IMR-90 (cell line): Measurements from ENCODE around the gene EHMT1. TPM values are rescaled to one million over a fixed set of nuclear protein-coding genes. Genes with fewer than 3 reads are reported as not detected.

ENCODE experiments used
- ATAC-seq: fragments of 200-7000 bp; cut with Tn5 transposase; 2 replicates; pipeline ENCODE4 v1.9.1; 2020; ENCODE audit warnings: low read depth, mild to moderate bottlenecking, moderate library complexity
- BruUV-seq: library from RNA; stranded (reverse); fragments of 400-500 nt; replicated peaks from 2 replicates; lab custom pipeline; 2021; lab: Mats Ljungman, UMichigan
- CTCF ChIA-PET: fragments of 300-600 bp; formaldehyde crosslinking; extraction: SDS; loops from one replicate; lab custom pipeline; 2021; ENCODE audit warnings: antibody characterized with exemption; lab: Yijun Ruan, JAX
- POLR2A ChIA-PET: fragments of 300-600 bp; sonication (Branson Sonifier 250); formaldehyde crosslinking; loops from one replicate; lab custom pipeline; 2022; ENCODE audit warnings: antibody characterized with exemption; ENCODE audit not compliant: unreplicated experiment; lab: Charles Lee
- DNase-seq: peaks from one replicate; pipeline ENCODE4 v3.0.0; 2013
- H2AFZ ChIP-seq: replicated peaks from 2 replicates; pipeline ENCODE3; 2013; ENCODE audit warnings: low read length, mild to moderate bottlenecking; ENCODE audit not compliant: poor library complexity
- H2AK5ac ChIP-seq: 2 replicates; pipeline ENCODE4 v1.6.1; 2013; ENCODE audit warnings: low read depth, low read length, inconsistent platforms
- H2AK9ac ChIP-seq: replicated peaks from 2 replicates; pipeline ENCODE3; 2013; ENCODE audit warnings: mild to moderate bottlenecking, low read depth, low read length, moderate library complexity; ENCODE audit not compliant: poor library complexity
- H2BK120ac ChIP-seq: 2 replicates; pipeline ENCODE4 v1.6.1; 2013; ENCODE audit warnings: low read depth, low read length, inconsistent platforms
- H2BK15ac ChIP-seq: 3 replicates; pipeline ENCODE4 v1.6.1; 2013; ENCODE audit warnings: low read depth, low read length, inconsistent platforms
- H2BK20ac ChIP-seq: 2 replicates; pipeline ENCODE4 v1.6.1; 2013; ENCODE audit warnings: low read depth, mild to moderate bottlenecking, inconsistent platforms, low read length, moderate library complexity
- H2BK5ac ChIP-seq: 2 replicates; pipeline ENCODE4 v1.6.1; 2013; ENCODE audit warnings: mild to moderate bottlenecking, low read depth, low read length, inconsistent platforms; ENCODE audit not compliant: poor library complexity, severe bottlenecking
- H3K14ac ChIP-seq: replicated peaks from 2 replicates; pipeline ENCODE4 v1.6.1; 2013; ENCODE audit warnings: low read depth, low read length, inconsistent platforms
- H3K18ac ChIP-seq: 2 replicates; pipeline ENCODE4 v1.6.1; 2013; ENCODE audit warnings: low read depth, low read length, control low read depth
- H3K23ac ChIP-seq: 2 replicates; pipeline ENCODE4 v1.6.1; 2013; ENCODE audit warnings: low read depth, low read length, inconsistent platforms
- H3K27ac ChIP-seq: 2 replicates; pipeline ENCODE4 v1.5.1; 2013; ENCODE audit warnings: mild to moderate bottlenecking, control low read depth, low read length; ENCODE audit not compliant: insufficient read depth
- H3K27me3 ChIP-seq: 2 replicates; pipeline ENCODE4 v1.6.1; 2013; ENCODE audit warnings: low read length; ENCODE audit not compliant: control insufficient read depth, insufficient read depth
- H3K36me3 ChIP-seq: 2 replicates; pipeline ENCODE4 v1.6.1; 2013; ENCODE audit warnings: low read length, mixed read lengths; ENCODE audit not compliant: control insufficient read depth, insufficient read depth
- H3K4ac ChIP-seq: 2 replicates; pipeline ENCODE4 v1.6.1; 2013; ENCODE audit warnings: low read depth, low read length, inconsistent platforms
- H3K4me1 ChIP-seq: 2 replicates; pipeline ENCODE4 v1.6.1; 2013; ENCODE audit warnings: low read length, mixed read lengths; ENCODE audit not compliant: control insufficient read depth, insufficient read depth
- H3K4me2 ChIP-seq: 2 replicates; pipeline ENCODE4 v1.6.1; 2013; ENCODE audit warnings: low read depth, mild to moderate bottlenecking, control low read depth, low read length, moderate library complexity
- H3K4me3 ChIP-seq: 2 replicates; pipeline ENCODE4 v1.5.1; 2013; ENCODE audit warnings: low read depth, mild to moderate bottlenecking, control low read depth, low read length, moderate library complexity; ENCODE audit not compliant: insufficient read depth
- H3K56ac ChIP-seq: 2 replicates; pipeline ENCODE4 v1.6.1; 2013; ENCODE audit warnings: low read length, inconsistent platforms; ENCODE audit not compliant: insufficient read depth; ENCODE audit errors: extremely low read depth
- H3K79me1 ChIP-seq, 2 experiments: 2 replicates each; pipeline ENCODE4 v1.6.1; 2013; ENCODE audit warnings: low read length in 2 of 2, inconsistent platforms in 1 of 2, low read depth in 1 of 2
- H3K9ac ChIP-seq: 2 replicates; pipeline ENCODE4 v1.6.1; 2013; ENCODE audit warnings: low read depth, low read length, control low read depth
- H3K9me1 ChIP-seq: 2 replicates; pipeline ENCODE4 v1.6.1; 2013; ENCODE audit warnings: low read length, inconsistent platforms; ENCODE audit not compliant: insufficient read depth
- H3K9me3 ChIP-seq: 2 replicates; pipeline ENCODE4 v1.6.1; 2013; ENCODE audit warnings: low read length; ENCODE audit not compliant: control insufficient read depth, insufficient read depth
- H4K20me1 ChIP-seq: 2 replicates; pipeline ENCODE4 v1.6.1; 2013; ENCODE audit warnings: low read length, inconsistent platforms; ENCODE audit not compliant: insufficient read depth
- H4K5ac ChIP-seq: 2 replicates; pipeline ENCODE4 v1.6.1; 2013; ENCODE audit warnings: mild to moderate bottlenecking, low read depth, low read length, control low read depth
- H4K8ac ChIP-seq, 2 experiments: 2 replicates each; pipeline ENCODE4 v1.6.1; 2013; ENCODE audit warnings: low read depth in 2 of 2, low read length in 2 of 2, control low read depth in 1 of 2, inconsistent platforms in 1 of 2
- H4K91ac ChIP-seq: 2 replicates; pipeline ENCODE4 v1.6.1; 2013; ENCODE audit warnings: low read depth, low read length, inconsistent platforms; ENCODE audit not compliant: insufficient read depth
- BHLHE40 ChIP-seq: fragments of 150-350 bp; IDR thresholded peaks from 2 replicates; pipeline ENCODE4 v1.6.1; 2016; ENCODE audit warnings: mild to moderate bottlenecking, low read depth, low read length
- CEBPB ChIP-seq: IDR thresholded peaks from 2 replicates; pipeline ENCODE4 v1.6.1; 2012; ENCODE audit warnings: low read depth, low read length, improper control_type of control experiment
- CHD1 ChIP-seq: IDR thresholded peaks from 2 replicates; pipeline ENCODE4 v1.6.1; 2012; ENCODE audit warnings: low read depth, low read length, improper control_type of control experiment
- CTCF ChIP-seq: conservative IDR thresholded peaks from 2 replicates; pipeline ENCODE4 v1.5.1; 2012; ENCODE audit warnings: mild to moderate bottlenecking, low read depth, low read length, improper control_type of control experiment
- FOS ChIP-seq: fragments of 150-350 bp; IDR thresholded peaks from 2 replicates; pipeline ENCODE4 v1.6.1; 2016; ENCODE audit warnings: low read depth, low read length
- MAFK ChIP-seq: IDR thresholded peaks from 2 replicates; pipeline ENCODE4 v1.6.1; 2012; ENCODE audit warnings: low read depth, low read length, improper control_type of control experiment
- MAZ ChIP-seq: IDR thresholded peaks from 2 replicates; pipeline ENCODE4 v1.6.1; 2012; ENCODE audit warnings: low read depth, mild to moderate bottlenecking, low read length, improper control_type of control experiment, moderate library complexity, borderline replicate concordance
- MXI1 ChIP-seq: IDR thresholded peaks from 2 replicates; pipeline ENCODE4 v1.6.1; 2012; ENCODE audit warnings: low read depth, mild to moderate bottlenecking, low read length, moderate library complexity, borderline replicate concordance
- NFE2L2 ChIP-seq: fragments of 150-350 bp; IDR thresholded peaks from 2 replicates; pipeline ENCODE4 v1.6.1; 2016; ENCODE audit warnings: low read depth, mild to moderate bottlenecking, low read length
- POLR2A ChIP-seq: IDR thresholded peaks from 2 replicates; pipeline ENCODE4 v1.6.1; 2012; ENCODE audit warnings: mild to moderate bottlenecking, low read depth, low read length
- RCOR1 ChIP-seq: IDR thresholded peaks from 2 replicates; pipeline ENCODE4 v1.6.1; 2012; ENCODE audit warnings: mild to moderate bottlenecking, low read length, improper control_type of control experiment; ENCODE audit not compliant: insufficient replicate concordance
- RFX5 ChIP-seq: IDR thresholded peaks from 2 replicates; pipeline ENCODE4 v1.8.0; 2012; ENCODE audit warnings: low read depth, mild to moderate bottlenecking, low read length, moderate library complexity
- SMC3 ChIP-seq: fragments of 150-350 bp; IDR thresholded peaks from 2 replicates; pipeline ENCODE4 v1.6.1; 2016; ENCODE audit warnings: low read depth, mild to moderate bottlenecking, antibody characterized with exemption, low read length, moderate library complexity
- WGBS, 2 experiments: methylation state at CpG; one replicate each; pipeline versions ENCODE4 v1.1.5 to v1.1.7; 2013; ENCODE audit warnings: missing lambda C conversion rate in 2 of 2; ENCODE audit not compliant: insufficient read length in 1 of 2; ENCODE audit errors: extremely low coverage in 2 of 2; 5-methylcytosine and 5-hydroxymethylcytosine counted together
- dilution Hi-C: fragments of 300-500 bp; cut with HindIII; formaldehyde crosslinking; loops from one replicate; pipeline ENCODE4 v1.14.3; 2018; ENCODE audit warnings: low sequenced_read_pairs; ENCODE audit not compliant: unreplicated experiment
- in situ Hi-C: fragments of 300-500 bp; cut with MboI; formaldehyde crosslinking; loops from 3 replicates; pipeline ENCODE4 v1.14.3; 2019; ENCODE audit warnings: low sequenced_read_pairs, inconsistent platforms, mixed read lengths
- intact Hi-C: fragments of 100-400 bp; cut with micrococcal nuclease; formaldehyde crosslinking; loops from 2 replicates; pipeline ENCODE4 v1.10.0; 2022
- polyA plus RNA-seq, 3 experiments: library from polyadenylated mRNA; depleted of rRNA; stranded (reverse); fragments of >200 nt; gene quantifications; 2 replicates each; pipeline ENCODE4 v1.2.3, GENCODE V29; 2012; ENCODE audit warnings: low replicate concordance in 1 of 3
- total RNA-seq: library from RNA; depleted of rRNA; stranded (reverse); fragments of >200 nt; gene quantifications from 2 replicates; pipeline ENCODE4 v1.2.3, GENCODE V29; 2012
- TF ChIP-seq, protein P1 (sequence below): fragments of 150-350 bp; IDR thresholded peaks from 2 replicates; pipeline ENCODE4 v1.6.1; 2017; ENCODE audit warnings: mild to moderate bottlenecking, antibody characterized with exemption, low read length, low read depth
- TF ChIP-seq, protein P2 (sequence below): fragments of 150-350 bp; IDR thresholded peaks from 2 replicates; pipeline ENCODE4 v1.6.1; 2016; ENCODE audit warnings: low read depth, mild to moderate bottlenecking, low read length, moderate library complexity, borderline replicate concordance

Gene EHMT1
- total and polyA plus RNA-seq, 2 of the 4 experiments (the other 2 are of a cell fraction) = 32.8 to 35.1 TPM

DNA sequence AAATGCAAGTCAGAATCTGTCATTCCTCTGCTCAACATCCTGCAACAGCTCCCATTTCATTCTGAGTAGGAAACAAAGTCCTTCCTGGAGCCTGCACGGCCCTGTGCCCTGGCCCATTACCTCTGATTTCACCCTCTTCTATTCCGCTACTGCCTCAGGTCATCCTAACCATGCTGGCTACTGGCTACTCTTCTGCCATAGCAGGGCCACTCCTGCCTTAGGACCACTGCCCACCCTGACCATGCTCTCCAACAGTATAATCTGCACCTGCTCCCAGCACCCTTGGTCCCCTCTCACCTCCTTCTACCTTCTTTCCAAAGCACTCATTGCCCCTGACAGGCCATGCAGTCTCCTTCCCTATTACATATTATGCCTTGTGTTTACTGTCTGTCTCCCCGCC is 48.2 kb upstream of the EHMT1 start:
- Histone ChIP-seq H2BK15ac (no peak overlapping the region), H2BK120ac (no peak overlapping the region), H2AFZ (no peak overlapping the region), H2BK20ac (no peak overlapping the region), H3K18ac (no peak overlapping the region), H3K4me2 (no peak overlapping the region), H4K8ac (no peak overlapping the region), H3K4ac (no peak overlapping the region), H3K56ac (no peak overlapping the region), H4K20me1 (peaks cover 7% of the 10 kb centered on the region), H2BK5ac (no peak overlapping the region), H3K9me3 (no peaks in the 10 kb centered on the region), H2AK9ac (no peak overlapping the region), H3K4me3 (no peak overlapping the region), H3K79me1 (peaks cover 36 to 51% of the 10 kb centered on the region in 2 experiments), H3K23ac (no peak overlapping the region), H3K4me1 (no peaks in the 10 kb centered on the region), H3K14ac (no peak overlapping the region), H2AK5ac (no peak overlapping the region), H3K9ac (no peak overlapping the region), H3K36me3 (peaks cover 38% of the 10 kb centered on the region), H4K91ac (no peak overlapping the region), H3K27ac (no peak overlapping the region), H3K9me1 (peaks cover 7% of the 10 kb centered on the region), H3K27me3 (no peaks in the 10 kb centered on the region), H4K5ac (no peak overlapping the region)
- intact Hi-C loops = no loop called here
- no TSS peak for BruUV-seq
- ATAC-seq (no peak), DNase-seq (no peak)
- ChIA-PET CTCF (no interaction called here), POLR2A (no interaction called here)
- dilution Hi-C loops = no loop called here
- TF ChIP-seq MXI1 (no peak), CEBPB (no peak), FOS (no peak), BHLHE40 (no peak), CHD1 (no peak), CTCF (no peak), RFX5 (no peak), POLR2A (no peak), NFE2L2 (no peak), RCOR1 (no peak), SMC3 (no peak), MAZ (no peak), MAFK (no peak)
- TF ChIP-seq, protein P1, sequence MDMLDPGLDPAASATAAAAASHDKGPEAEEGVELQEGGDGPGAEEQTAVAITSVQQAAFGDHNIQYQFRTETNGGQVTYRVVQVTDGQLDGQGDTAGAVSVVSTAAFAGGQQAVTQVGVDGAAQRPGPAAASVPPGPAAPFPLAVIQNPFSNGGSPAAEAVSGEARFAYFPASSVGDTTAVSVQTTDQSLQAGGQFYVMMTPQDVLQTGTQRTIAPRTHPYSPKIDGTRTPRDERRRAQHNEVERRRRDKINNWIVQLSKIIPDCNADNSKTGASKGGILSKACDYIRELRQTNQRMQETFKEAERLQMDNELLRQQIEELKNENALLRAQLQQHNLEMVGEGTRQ = no peak
- TF ChIP-seq, protein P2, sequence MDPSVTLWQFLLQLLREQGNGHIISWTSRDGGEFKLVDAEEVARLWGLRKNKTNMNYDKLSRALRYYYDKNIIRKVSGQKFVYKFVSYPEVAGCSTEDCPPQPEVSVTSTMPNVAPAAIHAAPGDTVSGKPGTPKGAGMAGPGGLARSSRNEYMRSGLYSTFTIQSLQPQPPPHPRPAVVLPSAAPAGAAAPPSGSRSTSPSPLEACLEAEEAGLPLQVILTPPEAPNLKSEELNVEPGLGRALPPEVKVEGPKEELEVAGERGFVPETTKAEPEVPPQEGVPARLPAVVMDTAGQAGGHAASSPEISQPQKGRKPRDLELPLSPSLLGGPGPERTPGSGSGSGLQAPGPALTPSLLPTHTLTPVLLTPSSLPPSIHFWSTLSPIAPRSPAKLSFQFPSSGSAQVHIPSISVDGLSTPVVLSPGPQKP = no peak
- in situ Hi-C loops = no loop called here
- 90% methylated on average over 2 of the region's 3 CpGs; no CpG with 5 or more reads in 1 of the 2 experiments for whole genome bisulfite sequencing, 2 experiments
